Neuronal stem cell (in vitro differentiated cells): ENCODE measurements around the gene VTN.

ENCODE experiments used
- DNase-seq: peaks from one replicate; pipeline ENCODE4 v3.0.0-alpha.2; 2013; ENCODE audit warnings: low spot score
- H2AFZ ChIP-seq: one replicate; pipeline ENCODE4 v1.6.1; 2013; ENCODE audit warnings: mild to moderate bottlenecking, low read length, inconsistent platforms
- H2AK5ac ChIP-seq: 2 replicates; pipeline ENCODE4 v1.6.1; 2013; ENCODE audit warnings: low read depth, mild to moderate bottlenecking, inconsistent platforms, low read length, moderate library complexity, mixed read lengths
- H2BK120ac ChIP-seq: 2 replicates; pipeline ENCODE4 v1.6.1; 2013; ENCODE audit warnings: low read depth, mild to moderate bottlenecking, inconsistent platforms, low read length, moderate library complexity, mixed read lengths
- H2BK12ac ChIP-seq: one replicate; pipeline ENCODE4 v1.6.1; 2013; ENCODE audit warnings: low read length, inconsistent platforms
- H2BK15ac ChIP-seq: 2 replicates; pipeline ENCODE4 v1.6.1; 2013; ENCODE audit warnings: mild to moderate bottlenecking, low read length, inconsistent platforms, mixed read lengths
- H2BK5ac ChIP-seq: one replicate; pipeline ENCODE4 v1.6.1; 2013; ENCODE audit warnings: inconsistent platforms, mild to moderate bottlenecking, low read length, moderate library complexity
- H3K14ac ChIP-seq: one replicate; pipeline ENCODE4 v1.6.1; 2013; ENCODE audit warnings: low read length, inconsistent platforms
- H3K18ac ChIP-seq: 2 replicates; pipeline ENCODE4 v1.6.1; 2013; ENCODE audit warnings: low read length, inconsistent platforms
- H3K23ac ChIP-seq: 2 replicates; pipeline ENCODE4 v1.6.1; 2013; ENCODE audit warnings: low read depth, mild to moderate bottlenecking, mixed read lengths, low read length, inconsistent platforms; ENCODE audit not compliant: poor library complexity
- H3K27ac ChIP-seq: replicated peaks from 3 replicates; pipeline ENCODE4 v1.5.1; 2013; ENCODE audit warnings: low read length, inconsistent platforms
- H3K27me3 ChIP-seq, 3 experiments: 2 replicates each; pipeline ENCODE4 v1.6.1; 2013; ENCODE audit warnings: low read length in 3 of 3, mild to moderate bottlenecking in 2 of 3, inconsistent platforms in 1 of 3, low read depth in 1 of 3, mixed read lengths in 1 of 3, moderate library complexity in 1 of 3; ENCODE audit not compliant: control insufficient read depth in 3 of 3, insufficient read depth in 3 of 3
- H3K36me3 ChIP-seq, 2 donors: replicated peaks in 1 of 2; 2 replicates each; pipeline ENCODE4 v1.6.1; 2013; ENCODE audit warnings: low read length in 2 of 2; ENCODE audit not compliant: control insufficient read depth in 2 of 2, insufficient read depth in 2 of 2
- H3K4ac ChIP-seq: 2 replicates; pipeline ENCODE4 v1.6.1; 2013; ENCODE audit warnings: inconsistent platforms, mild to moderate bottlenecking, low read length, moderate library complexity
- H3K4me1 ChIP-seq, 2 donors: 1 replicate in 1 of 2; 2 replicates in 1 of 2; pipeline ENCODE4 v1.6.1; 2013; ENCODE audit warnings: low read length in 2 of 2, low read depth in 1 of 2; ENCODE audit not compliant: control insufficient read depth in 2 of 2, insufficient read depth in 1 of 2
- H3K4me2 ChIP-seq: one replicate; pipeline ENCODE4 v1.6.1; 2013; ENCODE audit warnings: mild to moderate bottlenecking, low read length, inconsistent platforms; ENCODE audit not compliant: insufficient read depth, poor library complexity, severe bottlenecking
- H3K4me3 ChIP-seq, 2 donors: 2 replicates each; pipeline ENCODE4 v1.5.1; 2013; ENCODE audit warnings: low read length in 2 of 2, mild to moderate bottlenecking in 2 of 2, inconsistent platforms in 1 of 2, moderate library complexity in 1 of 2
- H3K79me1 ChIP-seq: one replicate; pipeline ENCODE4 v1.6.1; 2013; ENCODE audit warnings: low read depth, mild to moderate bottlenecking, inconsistent platforms, low read length, moderate library complexity
- H3K9ac ChIP-seq: one replicate; pipeline ENCODE4 v1.6.1; 2013; ENCODE audit warnings: mild to moderate bottlenecking, low read depth, low read length, inconsistent platforms; ENCODE audit not compliant: poor library complexity
- H3K9me3 ChIP-seq, 2 donors: replicated peaks in 1 of 2; 2 replicates each; pipeline versions ENCODE3 to v1.6.1; 2013; ENCODE audit warnings: low read length in 2 of 2, mild to moderate bottlenecking in 2 of 2, inconsistent platforms in 1 of 2, low read depth in 1 of 2, mixed read lengths in 1 of 2, moderate library complexity in 1 of 2; ENCODE audit not compliant: control insufficient read depth in 2 of 2, insufficient read depth in 1 of 2
- H4K8ac ChIP-seq: one replicate; pipeline ENCODE4 v1.6.1; 2013; ENCODE audit warnings: low read depth, mild to moderate bottlenecking, inconsistent platforms, low read length, moderate library complexity
- H4K91ac ChIP-seq: one replicate; pipeline ENCODE4 v1.6.1; 2013; ENCODE audit warnings: low read length, low read depth, mild to moderate bottlenecking, inconsistent platforms; ENCODE audit not compliant: poor library complexity
- WGBS, 2 donors: extraction: QIAGEN DNeasy Blood & Tissue Kit; methylation state at CpG; one replicate each; pipeline ENCODE4 v1.1.7; 2013; ENCODE audit warnings: missing lambda C conversion rate in 2 of 2, mixed read lengths in 1 of 2; ENCODE audit not compliant: insufficient read length in 2 of 2, insufficient replicate concordance in 1 of 2; ENCODE audit errors: extremely low coverage in 2 of 2; 5-methylcytosine and 5-hydroxymethylcytosine counted together

The VTN gene

DNA sequence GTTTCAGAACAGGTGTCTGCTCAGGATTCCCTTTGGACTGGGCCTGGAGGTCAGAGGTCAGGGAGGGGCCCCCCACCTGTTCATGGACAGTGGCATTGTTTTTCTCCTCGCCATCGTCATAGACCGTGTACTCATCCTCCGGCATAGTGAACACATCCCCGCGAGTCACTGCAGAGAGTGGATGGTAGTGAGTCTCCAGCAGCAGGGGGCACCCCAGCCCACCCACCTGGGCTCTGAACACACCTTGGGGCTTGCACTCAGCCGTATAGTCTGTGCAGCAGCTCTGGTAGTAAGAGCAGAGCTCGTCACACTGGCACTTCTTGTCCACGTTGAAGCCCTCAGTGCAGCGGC is 448 bp downstream of the VTN start:
- H3K27ac ChIP-seq, result peak overlapping the region; percentile 64

DNA sequence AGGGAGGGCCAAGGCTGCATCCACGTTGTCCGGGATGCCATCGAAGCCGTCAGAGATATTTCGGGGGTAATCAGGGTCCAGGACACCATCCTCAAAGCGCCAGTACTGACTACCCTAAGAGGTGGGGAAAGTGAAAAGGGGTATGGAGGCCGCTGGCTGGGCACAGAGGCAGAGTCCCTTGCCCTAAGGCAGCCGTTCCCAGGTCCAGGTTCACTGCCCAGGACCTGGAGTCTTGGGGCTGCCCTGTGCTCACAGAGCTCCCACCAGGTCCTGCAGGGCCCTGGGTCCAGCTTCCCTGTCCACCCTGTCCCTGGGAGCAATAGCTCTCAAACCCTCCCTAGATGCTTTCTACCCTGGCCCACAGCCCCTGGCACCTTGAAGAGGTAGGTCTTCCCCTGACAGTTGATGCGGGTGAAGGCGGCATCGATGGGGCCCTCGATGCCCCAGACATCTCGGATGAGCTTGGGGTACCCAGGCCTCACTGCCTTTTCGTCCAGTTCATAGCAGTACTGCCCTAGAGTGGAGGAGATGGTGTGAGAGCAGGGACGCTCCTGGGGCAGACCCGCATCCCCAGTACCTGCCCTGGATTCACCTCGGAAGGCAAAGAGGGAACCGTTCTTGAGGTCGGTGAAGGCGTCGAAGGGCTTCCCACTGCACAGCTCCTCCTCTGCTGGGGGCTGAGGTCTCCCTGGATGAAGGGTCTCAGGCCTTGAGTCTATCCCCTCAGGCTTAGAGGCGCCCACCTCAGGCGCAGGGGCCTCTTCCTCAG is 1.0 kb downstream of the VTN start:
- Histone ChIP-seq H2AFZ (no peak overlapping the region), H3K9ac (no peak overlapping the region), H3K23ac (no peak overlapping the region), H2AK5ac (peak overlapping the region; percentile 86), H3K27me3 (peaks cover 0 to 16% (median 0%) of the 10 kb centered on the region in 3 experiments), H3K18ac (no peak overlapping the region), H4K8ac (no peak overlapping the region), H3K4me1 (peaks cover 24 to 25% of the 10 kb centered on the region in 2 donors), H3K14ac (no peak overlapping the region), H3K4ac (no peak overlapping the region), H4K91ac (no peak overlapping the region), H3K27ac (no peak overlapping the region), H3K4me2 (no peak overlapping the region), H3K79me1 (no peaks in the 10 kb centered on the region), H3K4me3 (no peak overlapping the region), H3K9me3 (no peaks in the 10 kb centered on the region), H2BK5ac (no peak overlapping the region), H3K36me3 (peaks cover 2 to 9% of the 10 kb centered on the region in 2 donors), H2BK12ac (no peak overlapping the region), H2BK120ac (no peak overlapping the region), H2BK15ac (no peak overlapping the region)
- DNase-seq, result no peak
- WGBS, 2 donors, result no CpG with 5 or more reads among the region's 23 CpGs

More for the DNA sequence above, 448 bp downstream of the VTN start:
- H3K9me3 ChIP-seq, result no peaks in the 10 kb centered on the region
- no peak overlapping the region for H3K4me3 ChIP-seq
- no peak overlapping the region for H3K4me2 ChIP-seq
- H3K4ac ChIP-seq, result no peak overlapping the region
- H3K23ac ChIP-seq, result no peak overlapping the region
- H2BK15ac ChIP-seq, result peak overlapping the region; percentile 69
- H4K8ac ChIP-seq, result no peak overlapping the region
- no peak overlapping the region for H3K9ac ChIP-seq
- peaks cover 3% of the 10 kb centered on the region for H3K79me1 ChIP-seq
- peak overlapping the region; percentile 20 for H3K18ac ChIP-seq
- no peak overlapping the region for H2BK12ac ChIP-seq
- peak overlapping the region; percentile 47 for H2BK5ac ChIP-seq
- H2BK120ac ChIP-seq, result no peak overlapping the region
- no peak overlapping the region for H4K91ac ChIP-seq
- H2AFZ ChIP-seq, result peak overlapping the region; percentile 48
- DNase-seq, result no peak
- WGBS, 2 donors, result no CpG with 5 or more reads among the region's 10 CpGs
- H3K4me1 ChIP-seq, result peaks cover 24 to 25% of the 10 kb centered on the region in 2 donors
- H3K14ac ChIP-seq, result peak overlapping the region; percentile 6
- H3K27me3 ChIP-seq, result peaks cover 0 to 16% (median 0%) of the 10 kb centered on the region in 3 experiments
- H2AK5ac ChIP-seq, result peak overlapping the region; percentile 86
- peaks cover under 1 to 10% of the 10 kb centered on the region in 2 donors for H3K36me3 ChIP-seq

DNA sequence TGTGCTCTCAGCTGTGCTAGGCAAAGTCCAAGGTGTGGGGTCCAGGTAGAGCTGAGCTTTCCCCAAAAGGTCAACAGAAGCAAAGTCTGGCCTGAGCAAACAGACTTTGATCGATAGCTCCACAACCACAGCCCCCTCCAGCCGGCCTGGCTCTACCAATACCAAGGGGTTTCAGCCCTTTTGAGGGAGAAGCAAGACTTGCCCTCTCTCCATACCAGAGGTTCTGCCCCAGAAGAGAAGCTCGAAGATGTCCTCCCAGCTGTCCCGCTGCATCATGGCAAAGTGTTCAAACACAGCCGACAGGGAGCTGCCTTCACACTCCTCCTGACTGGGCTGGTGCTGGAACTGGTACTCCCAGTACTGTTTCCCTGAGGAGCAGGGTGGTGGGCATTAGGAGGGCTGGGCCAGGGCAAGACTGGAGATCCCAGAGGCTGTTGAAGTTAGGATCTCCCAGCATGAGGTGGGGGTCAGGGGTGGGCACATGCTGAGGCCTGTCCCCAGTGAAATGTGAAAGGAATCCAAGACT is 1.7 kb downstream of the VTN start:
- Histone ChIP-seq H3K36me3 (peaks cover 3 to 14% of the 10 kb centered on the region in 2 donors), H3K9ac (no peak overlapping the region), H2BK120ac (no peak overlapping the region), H4K91ac (no peak overlapping the region), H3K9me3 (no peaks in the 10 kb centered on the region), H3K4me2 (no peak overlapping the region), H3K23ac (no peak overlapping the region), H3K18ac (no peak overlapping the region), H3K27me3 (peaks cover 0 to 13% (median 0%) of the 10 kb centered on the region in 3 experiments), H4K8ac (no peak overlapping the region), H2BK5ac (no peak overlapping the region), H2AFZ (no peak overlapping the region), H3K4me3 (no peak overlapping the region), H3K27ac (no peak overlapping the region), H3K4me1 (peaks cover 22 to 25% of the 10 kb centered on the region in 2 donors), H2BK12ac (no peak overlapping the region), H3K14ac (no peak overlapping the region), H3K4ac (no peak overlapping the region), H2BK15ac (no peak overlapping the region), H3K79me1 (no peaks in the 10 kb centered on the region), H2AK5ac (no peak overlapping the region)
- WGBS, 2 donors, result no CpG with 5 or more reads among the region's 5 CpGs
- DNase-seq, result no peak

DNA sequence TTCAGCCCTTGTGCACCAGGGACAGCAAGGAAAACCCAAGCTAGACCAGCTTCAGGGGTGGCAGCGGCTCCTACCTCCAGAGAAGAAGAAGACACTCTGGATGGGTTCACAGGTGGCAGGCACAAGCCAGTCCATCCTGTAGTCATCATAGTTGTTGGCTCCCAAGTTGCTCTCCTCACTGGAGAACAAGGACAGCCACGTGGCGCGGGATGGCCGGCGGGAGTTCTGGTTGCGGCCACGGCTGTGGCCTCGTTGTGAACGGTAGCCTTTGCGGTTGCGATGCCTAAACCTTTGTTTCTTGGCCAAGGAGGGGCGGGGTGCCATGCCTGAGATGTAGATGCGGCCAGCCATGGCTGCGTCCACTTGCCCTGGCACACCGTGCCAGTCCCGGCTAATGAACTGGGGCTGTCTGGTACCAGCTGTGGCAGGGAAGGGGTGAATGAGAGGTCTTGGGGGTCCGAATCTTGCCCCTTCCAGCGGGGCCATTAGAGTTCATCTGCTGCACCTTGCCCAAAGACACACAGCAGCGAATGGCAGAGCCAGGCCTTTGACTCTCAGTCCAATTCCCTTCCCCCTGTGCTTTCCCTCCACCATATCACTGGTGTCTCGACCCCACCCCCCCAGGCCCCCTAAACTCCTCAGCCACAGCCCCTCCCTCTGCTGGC is 2.3 kb downstream of the VTN start:
- H3K27ac ChIP-seq, result no peak overlapping the region
- H2BK5ac ChIP-seq, result no peak overlapping the region

More for the DNA sequence above, 2.3 kb downstream of the VTN start:
- H2BK120ac ChIP-seq, result no peak overlapping the region
- no peak overlapping the region for H3K4me3 ChIP-seq
- peaks cover 0 to 7% (median 0%) of the 10 kb centered on the region in 3 experiments for H3K27me3 ChIP-seq
- H3K14ac ChIP-seq, result no peak overlapping the region
- no peak for DNase-seq
- H3K4me2 ChIP-seq, result no peak overlapping the region
- H3K4ac ChIP-seq, result no peak overlapping the region
- no peak overlapping the region for H3K23ac ChIP-seq
- H4K8ac ChIP-seq, result no peak overlapping the region
- H3K36me3 ChIP-seq, result peaks cover 3 to 20% of the 10 kb centered on the region in 2 donors
- H3K9ac ChIP-seq, result no peak overlapping the region
- no peak overlapping the region for H2AK5ac ChIP-seq
- H4K91ac ChIP-seq, result no peak overlapping the region
- no CpG with 5 or more reads among the region's 21 CpGs for WGBS, 2 donors
- H2AFZ ChIP-seq, result no peak overlapping the region
- H2BK12ac ChIP-seq, result no peak overlapping the region
- H3K79me1 ChIP-seq, result no peaks in the 10 kb centered on the region
- H3K18ac ChIP-seq, result no peak overlapping the region
- H3K4me1 ChIP-seq, result peaks cover 17 to 21% of the 10 kb centered on the region in 2 donors
- H3K9me3 ChIP-seq, result no peaks in the 10 kb centered on the region
- no peak overlapping the region for H2BK15ac ChIP-seq
